GM21360 (cell line): ENCODE results near the gene C1QTNF7.

Experiments used
- ATAC-seq: cut with Tn5 transposase; IDR thresholded peaks from one replicate; pipeline ENCODE4 v1.9.1; 2021; ENCODE audit warnings: mild to moderate bottlenecking, moderate library complexity; ENCODE audit not compliant: unreplicated experiment

C1QTNF7 gene

GRCh38 chr4:15455290-15455689 is 27.5 kb downstream of the C1QTNF7 start:
- ATAC-seq = no peak

- peak; percentile 99 for ATAC-seq
These were observed 29.8 kb downstream of the C1QTNF7 start for GRCh38 chr4:15457406-15458201.

GRCh38 chr4:15458616-15459015 is 30.8 kb downstream of the C1QTNF7 start:
- ATAC-seq = no peak

GRCh38 chr4:15459706-15460105 is 31.9 kb downstream of the C1QTNF7 start:
- ATAC-seq = no peak

DNA sequence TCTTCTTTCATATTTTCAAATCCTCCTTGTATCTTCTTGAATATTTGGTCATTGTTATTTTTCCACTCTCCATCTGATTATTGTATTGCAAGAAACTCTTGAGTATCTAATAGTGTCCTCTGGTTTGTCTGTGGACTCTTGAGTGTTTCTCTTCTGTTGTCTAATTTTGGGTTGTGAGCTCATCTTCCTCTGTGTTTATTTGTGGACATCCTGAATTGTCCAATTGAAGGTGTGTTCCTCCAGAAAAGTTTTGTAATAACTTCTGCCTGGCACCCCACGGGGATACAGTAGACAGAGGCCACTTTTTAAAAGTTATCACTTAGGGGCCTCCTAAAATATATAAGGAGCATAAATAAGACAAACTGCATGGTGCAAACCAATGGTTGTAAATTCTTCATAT is 38.8 kb downstream of the C1QTNF7 start:
- ATAC-seq = no peak

- ATAC-seq = no peak
These were observed 41.7 kb downstream of the C1QTNF7 start, which contains the start of gene CC2D2A for GRCh38 chr4:15469402-15470127. Gene CC2D2A (plus strand): TSS chr4:15469882. CDS start chr4:15475933, 6,051 bp downstream.

GRCh38 chr4:15470128-15470475 is 42.3 kb downstream of the C1QTNF7 start:
- no peak for ATAC-seq

DNA sequence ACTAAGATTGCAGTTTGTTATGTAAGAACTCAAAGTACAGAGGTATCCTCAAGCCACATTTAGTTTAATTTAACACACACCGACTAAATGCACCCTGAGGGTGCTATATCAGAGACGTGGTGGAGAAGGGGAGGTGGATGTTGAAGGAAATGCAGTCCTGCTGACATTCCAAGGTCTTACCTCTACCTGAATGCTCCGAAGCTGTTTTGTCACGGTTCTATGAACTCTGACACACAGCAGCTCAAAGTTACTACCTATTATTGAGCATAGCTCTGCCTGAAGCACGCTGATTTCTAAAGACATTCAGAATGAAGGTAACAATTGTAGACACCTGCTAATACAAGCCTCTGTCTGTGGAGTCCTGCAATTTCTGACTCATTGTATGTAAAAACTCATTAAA is 48.6 kb downstream of the C1QTNF7 start:
- no peak for ATAC-seq

DNA sequence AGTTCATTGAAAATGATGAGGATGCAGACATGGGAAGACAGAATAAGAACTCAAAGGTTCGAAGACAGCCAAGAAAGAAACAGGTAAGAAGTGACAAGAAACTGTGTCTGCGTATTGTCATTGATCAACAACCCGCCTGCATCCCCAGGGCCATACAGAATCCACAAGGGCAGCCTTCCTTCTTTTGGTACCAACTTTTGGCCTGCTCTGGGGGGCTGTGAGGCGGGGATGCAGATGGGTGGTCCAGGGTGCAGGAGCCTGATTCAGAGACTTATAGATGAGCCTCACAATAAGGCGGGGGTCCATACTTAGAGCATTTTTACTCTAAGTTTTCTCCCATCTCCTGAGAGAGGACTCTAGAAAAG is 50.9 kb downstream of the C1QTNF7 start:
- ATAC-seq = no peak

- ATAC-seq = peak; percentile 57
These were observed 51.5 kb downstream of the C1QTNF7 start for GRCh38 chr4:15479089-15479912.

DNA sequence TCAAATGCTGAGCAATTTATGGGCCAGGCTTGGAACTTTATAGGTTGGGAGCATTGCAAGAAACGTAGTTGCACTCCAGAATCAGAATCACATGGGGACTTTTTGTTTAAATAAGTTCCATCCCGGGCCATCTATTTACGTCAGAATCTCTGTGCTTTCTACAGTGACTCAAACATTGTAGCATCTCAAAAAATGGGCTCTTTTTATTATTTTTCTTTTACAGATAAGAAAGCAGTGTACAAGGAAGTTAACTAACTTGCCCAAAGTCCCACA is 52.0 kb downstream of the C1QTNF7 start:
- ATAC-seq = no peak

- ATAC-seq = no peak
These were observed 54.3 kb downstream of the C1QTNF7 start for GRCh38 chr4:15481961-15482745.

- no peak for ATAC-seq
These were observed 55.0 kb downstream of the C1QTNF7 start for GRCh38 chr4:15482842-15483241.

GRCh38 chr4:15488136-15488535 is 60.3 kb downstream of the C1QTNF7 start:
- ATAC-seq = no peak

DNA sequence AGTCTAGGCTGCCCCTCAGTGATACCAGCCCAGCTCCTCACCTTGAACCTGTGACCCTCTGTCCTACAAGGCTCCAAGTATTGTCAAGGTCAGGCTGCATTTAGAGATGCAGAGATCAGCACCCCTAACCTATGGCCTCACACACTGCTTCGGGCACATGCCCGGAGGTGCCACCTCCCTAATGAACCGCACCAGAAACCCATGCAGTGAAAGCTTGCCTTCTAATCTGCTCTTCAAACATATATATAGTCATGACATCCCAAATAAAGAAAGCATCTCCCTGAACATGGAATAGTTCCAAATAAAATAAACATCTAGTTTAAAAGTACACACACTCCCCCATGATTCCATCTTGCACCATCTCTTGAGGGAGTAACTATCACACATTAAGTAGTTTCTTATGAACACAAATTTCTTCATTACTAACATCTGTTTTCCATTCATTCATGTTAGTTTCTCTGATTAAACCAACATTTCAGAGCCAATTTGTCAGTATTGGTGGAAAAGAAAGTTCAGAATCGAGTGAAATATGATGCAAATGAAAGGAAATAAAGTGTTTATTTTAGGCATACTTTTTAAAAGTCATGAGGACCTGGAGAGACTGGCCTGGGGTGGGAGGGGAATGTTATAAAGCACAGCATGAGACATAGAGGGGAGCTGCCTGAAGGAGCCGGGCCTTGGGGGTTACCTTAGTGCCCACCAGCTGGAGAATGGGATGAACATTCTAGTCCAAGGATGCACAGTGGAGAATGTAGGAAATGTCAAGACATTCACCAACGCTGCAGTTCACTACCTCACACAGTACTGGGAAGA is 61.0 kb downstream of the C1QTNF7 start:
- no peak for ATAC-seq

GRCh38 chr4:15489551-15489950 is 61.7 kb downstream of the C1QTNF7 start:
- no peak for ATAC-seq

DNA sequence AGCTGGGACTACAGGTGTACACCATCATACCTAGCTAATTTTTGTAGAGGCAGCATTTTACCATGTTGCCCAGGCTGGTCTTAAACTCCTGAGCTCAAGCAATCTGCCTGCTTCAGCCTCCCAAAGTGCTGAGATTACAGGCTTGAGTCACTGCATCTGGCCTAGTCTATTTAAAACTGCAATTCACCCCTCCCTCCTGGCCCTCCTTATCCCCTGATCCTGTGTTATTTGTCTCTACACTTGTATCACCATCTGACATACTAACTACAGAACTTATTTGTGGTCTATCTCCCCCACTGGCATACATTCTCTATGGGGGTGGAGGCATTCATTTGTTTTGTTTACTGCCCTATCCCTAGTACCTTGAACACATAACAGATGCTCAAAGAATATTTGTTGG is 65.6 kb downstream of the C1QTNF7 start:
- no peak for ATAC-seq

DNA sequence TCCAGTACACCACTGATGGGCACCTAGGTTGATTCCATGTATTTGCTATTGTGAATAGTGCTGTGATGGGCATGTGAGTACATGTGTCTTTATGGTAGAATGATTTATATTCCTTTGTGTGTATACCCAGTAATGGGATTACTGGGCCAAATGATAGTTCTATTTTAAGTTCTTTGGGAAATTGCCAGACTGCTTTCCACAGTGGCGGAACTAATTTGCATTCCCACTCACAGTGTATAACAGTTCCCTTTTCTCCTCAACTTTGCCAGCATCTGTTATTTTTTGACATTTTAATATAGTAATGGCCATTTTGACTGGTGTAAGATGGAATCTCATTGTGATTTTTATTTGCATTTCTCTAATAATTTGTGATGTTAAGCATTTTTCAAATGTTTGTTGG is 67.8 kb downstream of the C1QTNF7 start:
- no peak for ATAC-seq
